Upper lobe of left lung (tissue), 4 donors: Measurements from ENCODE around the gene TLCD2.
"Not testable (repeated sequence)": the region's sequence is repeated elsewhere in the genome, so short reads cannot be mapped to it uniquely, and the experiment has no call there.

Source experiments
- EP300 ChIP-seq, 4 donors: sonication (generic); formaldehyde crosslinking; IDR thresholded peaks; one replicate each; pipeline ENCODE4 v1.5.1; 2017; ENCODE audit warnings: antibody characterized with exemption in 4 of 4, control low read depth in 2 of 4
- POLR2A ChIP-seq, 4 donors: fragments of 450-650 bp; IDR thresholded peaks; one replicate each; pipeline ENCODE4 v1.5.1; 2016 to 2017; ENCODE audit warnings: antibody characterized with exemption in 4 of 4, mild to moderate bottlenecking in 2 of 4

GRCh38 chr17:1688405-1688804 is 21.8 kb downstream of the TLCD2 start:
- not testable (repeated sequence) for TF ChIP-seq POLR2A, EP300 (IDR thresholded peaks at IDR 0.05)
